ENCODE measurements around the gene RPS6KL1. TPM values are rescaled to one million over a fixed set of nuclear protein-coding genes. Genes with fewer than 3 reads are reported as not detected.

The RPS6KL1 gene
- total RNA-seq, 1 donor: 0.36 TPM

DNA sequence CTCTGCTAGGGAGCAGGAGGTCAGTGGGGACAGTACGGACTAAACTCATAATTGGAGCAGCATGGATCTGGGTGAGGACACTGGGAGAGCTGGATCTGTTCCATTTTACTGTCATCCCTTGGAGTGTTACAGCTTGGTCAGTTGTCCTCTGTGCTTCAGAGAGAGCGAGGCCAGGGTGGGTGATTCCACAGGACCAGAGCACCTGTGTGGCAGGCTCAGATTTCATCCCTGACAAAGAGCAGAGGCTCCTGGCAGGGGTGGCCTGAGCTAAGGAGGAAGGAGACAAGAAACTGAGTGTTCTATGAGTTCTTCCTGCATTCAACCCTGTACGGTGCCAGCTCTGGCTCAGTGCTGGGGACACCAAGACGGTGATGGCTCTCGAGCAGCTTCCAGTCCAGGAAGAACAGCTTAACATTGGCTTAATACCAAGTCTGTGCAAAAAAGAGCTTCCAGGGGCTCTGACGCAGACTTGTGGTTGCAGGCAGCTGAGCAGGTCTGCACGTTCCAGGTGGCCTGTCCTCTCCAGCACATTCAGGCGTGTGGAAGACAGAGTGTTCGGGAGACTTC, 40.7 kb upstream of the RPS6KL1 start:
- TF ChIP-seq, protein P1, sequence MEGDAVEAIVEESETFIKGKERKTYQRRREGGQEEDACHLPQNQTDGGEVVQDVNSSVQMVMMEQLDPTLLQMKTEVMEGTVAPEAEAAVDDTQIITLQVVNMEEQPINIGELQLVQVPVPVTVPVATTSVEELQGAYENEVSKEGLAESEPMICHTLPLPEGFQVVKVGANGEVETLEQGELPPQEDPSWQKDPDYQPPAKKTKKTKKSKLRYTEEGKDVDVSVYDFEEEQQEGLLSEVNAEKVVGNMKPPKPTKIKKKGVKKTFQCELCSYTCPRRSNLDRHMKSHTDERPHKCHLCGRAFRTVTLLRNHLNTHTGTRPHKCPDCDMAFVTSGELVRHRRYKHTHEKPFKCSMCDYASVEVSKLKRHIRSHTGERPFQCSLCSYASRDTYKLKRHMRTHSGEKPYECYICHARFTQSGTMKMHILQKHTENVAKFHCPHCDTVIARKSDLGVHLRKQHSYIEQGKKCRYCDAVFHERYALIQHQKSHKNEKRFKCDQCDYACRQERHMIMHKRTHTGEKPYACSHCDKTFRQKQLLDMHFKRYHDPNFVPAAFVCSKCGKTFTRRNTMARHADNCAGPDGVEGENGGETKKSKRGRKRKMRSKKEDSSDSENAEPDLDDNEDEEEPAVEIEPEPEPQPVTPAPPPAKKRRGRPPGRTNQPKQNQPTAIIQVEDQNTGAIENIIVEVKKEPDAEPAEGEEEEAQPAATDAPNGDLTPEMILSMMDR (IDR thresholded peaks at IDR 0.05; ENCODE audit: extremely low read depth, low read depth, low read length): no peak
- peaks cover 15% of the 10 kb centered on the region for H3K4me1 ChIP-seq (ENCODE audit: insufficient read depth, low read length)
- H3K4me3 ChIP-seq (ENCODE audit: insufficient read depth, low read length): no peak overlapping the region
- no peak overlapping the region for H3K27ac ChIP-seq (ENCODE audit: low read depth, low read length)
- no peaks in the 10 kb centered on the region for H3K9me3 ChIP-seq (ENCODE audit: low read depth, low read length)
- H3K27me3 ChIP-seq (ENCODE audit: insufficient read depth, low read length): no peaks in the 10 kb centered on the region
- H3K79me2 ChIP-seq (ENCODE audit: insufficient read depth, low read length): no peaks in the 10 kb centered on the region
- no peaks in the 10 kb centered on the region for H4K20me1 ChIP-seq (ENCODE audit: insufficient read depth, low read length)
- DNase-seq (ENCODE audit: insufficient read length, low spot score, missing footprints): peak; percentile 65
- H2AFZ ChIP-seq (ENCODE audit: low read length): no peak overlapping the region
- H3K4me2 ChIP-seq (ENCODE audit: insufficient read depth, low read length): no peak overlapping the region
- no peaks in the 10 kb centered on the region for H3K36me3 ChIP-seq (ENCODE audit: insufficient read depth, low read length)

DNA sequence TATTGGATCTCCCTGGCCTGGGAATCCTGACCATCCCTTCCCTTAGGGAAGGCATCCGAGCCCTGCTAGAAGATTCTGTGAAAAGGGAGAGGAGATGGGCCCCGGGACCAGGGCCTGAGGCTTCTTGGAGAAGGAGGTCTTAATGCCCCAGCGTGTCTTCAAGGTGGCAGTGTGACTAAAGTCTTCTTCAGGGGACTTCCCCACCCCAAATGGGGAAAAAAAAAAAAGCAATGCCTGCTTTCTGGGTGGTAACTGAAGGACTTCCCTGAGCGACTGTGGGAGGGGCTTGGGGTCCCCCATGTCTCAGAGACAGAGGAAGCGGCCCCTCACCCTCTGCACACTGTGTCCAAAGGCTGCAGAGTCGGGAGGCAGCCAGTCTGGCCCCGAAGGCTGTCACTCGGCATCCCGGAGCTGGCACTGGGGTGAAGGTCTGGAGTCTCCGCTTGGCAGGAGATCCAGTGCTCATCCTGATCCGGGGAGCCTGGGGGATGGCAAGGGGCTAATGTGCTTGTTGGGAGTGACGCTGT, 40.2 kb upstream of the RPS6KL1 start:
- peak; percentile 52 for DNase-seq (ENCODE audit: insufficient read length, low spot score, missing footprints)
- H2AFZ ChIP-seq (ENCODE audit: low read length): no peak overlapping the region
- TF ChIP-seq, protein P1 (IDR thresholded peaks at IDR 0.05; ENCODE audit: extremely low read depth, low read depth, low read length): no peak
- H3K9me3 ChIP-seq (ENCODE audit: low read depth, low read length): no peaks in the 10 kb centered on the region
- H3K4me2 ChIP-seq (ENCODE audit: insufficient read depth, low read length): no peak overlapping the region
- H4K20me1 ChIP-seq (ENCODE audit: insufficient read depth, low read length): no peaks in the 10 kb centered on the region
- no peaks in the 10 kb centered on the region for H3K36me3 ChIP-seq (ENCODE audit: insufficient read depth, low read length)
- no peak overlapping the region for H3K4me3 ChIP-seq (ENCODE audit: insufficient read depth, low read length)
- H3K27ac ChIP-seq (ENCODE audit: low read depth, low read length): no peak overlapping the region
- no peaks in the 10 kb centered on the region for H3K27me3 ChIP-seq (ENCODE audit: insufficient read depth, low read length)
- H3K4me1 ChIP-seq (ENCODE audit: insufficient read depth, low read length): peaks cover 15% of the 10 kb centered on the region
- no peaks in the 10 kb centered on the region for H3K79me2 ChIP-seq (ENCODE audit: insufficient read depth, low read length)

DNA sequence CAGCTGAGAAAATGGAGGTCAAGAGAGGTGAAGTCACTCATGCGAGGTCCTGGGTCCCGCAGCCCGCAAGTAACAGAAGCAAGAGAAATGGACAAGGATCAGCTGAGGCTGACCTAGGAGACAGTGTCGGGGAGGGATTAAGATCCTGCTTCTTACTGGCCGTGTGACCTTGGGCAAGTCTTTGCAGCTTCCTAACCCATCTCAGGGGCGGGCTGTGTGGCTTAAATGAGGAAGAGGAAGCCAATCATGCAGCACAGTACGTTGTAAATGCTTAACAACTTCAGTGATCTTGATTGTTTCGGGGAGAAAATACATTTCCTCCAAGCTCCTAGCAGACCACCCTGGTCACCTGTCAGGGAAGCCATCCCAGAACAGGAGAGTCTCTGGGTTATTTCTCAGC, 39.4 kb upstream of the RPS6KL1 start:
- Histone ChIP-seq H3K4me3 (ENCODE audit: insufficient read depth, low read length) (no peak overlapping the region), H3K4me2 (ENCODE audit: insufficient read depth, low read length) (no peak overlapping the region), H3K79me2 (ENCODE audit: insufficient read depth, low read length) (no peaks in the 10 kb centered on the region), H3K27ac (ENCODE audit: low read depth, low read length) (no peak overlapping the region), H4K20me1 (ENCODE audit: insufficient read depth, low read length) (no peaks in the 10 kb centered on the region), H2AFZ (ENCODE audit: low read length) (no peak overlapping the region), H3K36me3 (ENCODE audit: insufficient read depth, low read length) (no peaks in the 10 kb centered on the region), H3K4me1 (ENCODE audit: insufficient read depth, low read length) (peaks cover 15% of the 10 kb centered on the region), H3K27me3 (ENCODE audit: insufficient read depth, low read length) (no peaks in the 10 kb centered on the region), H3K9me3 (ENCODE audit: low read depth, low read length) (no peaks in the 10 kb centered on the region)
- TF ChIP-seq, protein P1 (IDR thresholded peaks at IDR 0.05; ENCODE audit: extremely low read depth, low read depth, low read length): no peak
- DNase-seq (ENCODE audit: insufficient read length, low spot score, missing footprints): no peak

DNA sequence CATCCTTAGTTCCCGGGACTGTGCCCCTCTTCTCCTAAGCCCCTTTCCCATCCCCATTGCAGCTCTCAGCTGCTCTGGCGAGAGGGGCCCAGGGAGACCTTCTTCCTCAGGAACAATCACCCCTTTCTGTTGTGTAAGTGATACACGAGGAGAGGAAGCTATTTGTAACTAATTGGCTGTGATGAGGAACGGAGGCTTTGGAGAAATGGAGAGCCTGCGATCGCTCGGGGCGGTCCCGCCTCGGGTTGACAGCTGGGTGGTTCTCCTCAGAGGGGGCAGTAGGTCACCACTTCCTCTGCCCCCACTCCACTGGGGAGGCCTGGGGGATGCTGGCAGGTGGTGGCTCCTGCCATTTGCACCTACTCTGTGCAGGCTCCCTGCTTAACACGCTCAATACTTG, 39.0 kb upstream of the RPS6KL1 start:
- no peak for DNase-seq (ENCODE audit: insufficient read length, low spot score, missing footprints)
- no peaks in the 10 kb centered on the region for H4K20me1 ChIP-seq (ENCODE audit: insufficient read depth, low read length)
- no peaks in the 10 kb centered on the region for H3K36me3 ChIP-seq (ENCODE audit: insufficient read depth, low read length)
- H2AFZ ChIP-seq (ENCODE audit: low read length): no peak overlapping the region
- no peak overlapping the region for H3K27ac ChIP-seq (ENCODE audit: low read depth, low read length)
- peaks cover 15% of the 10 kb centered on the region for H3K4me1 ChIP-seq (ENCODE audit: insufficient read depth, low read length)
- no peaks in the 10 kb centered on the region for H3K79me2 ChIP-seq (ENCODE audit: insufficient read depth, low read length)
- H3K4me2 ChIP-seq (ENCODE audit: insufficient read depth, low read length): no peak overlapping the region
- TF ChIP-seq, protein P1 (IDR thresholded peaks at IDR 0.05; ENCODE audit: extremely low read depth, low read depth, low read length): no peak
- no peaks in the 10 kb centered on the region for H3K9me3 ChIP-seq (ENCODE audit: low read depth, low read length)
- H3K4me3 ChIP-seq (ENCODE audit: insufficient read depth, low read length): no peak overlapping the region
- no peaks in the 10 kb centered on the region for H3K27me3 ChIP-seq (ENCODE audit: insufficient read depth, low read length)

All from osteoblast (primary cell).